WTC11 (cell line): Measurements from ENCODE around the gene FGD5. TPM values are rescaled to one million over a fixed set of nuclear protein-coding genes. Genes with fewer than 3 reads are reported as not detected.

Source experiments
- ATAC-seq: fragments of 200-7000 bp; cut with Tn5 transposase; 2 replicates; pipeline ENCODE4 v1.10.0; 2021; ENCODE audit warnings: mild to moderate bottlenecking, moderate library complexity
- CTCF ChIA-PET: fragments of 300-600 bp; sonication (Branson Sonifier 250); formaldehyde crosslinking; loops from one replicate; lab custom pipeline; 2021; ENCODE audit warnings: antibody characterized with exemption; lab: Charles Lee
- POLR2A ChIA-PET: fragments of 350-600 bp; sonication (Branson Sonifier 250); formaldehyde crosslinking; loops from one replicate; lab custom pipeline; 2021; ENCODE audit warnings: antibody characterized with exemption; lab: Charles Lee
- DNase-seq: peaks from one replicate; pipeline ENCODE4 v3.0.0; 2021; ENCODE audit warnings: low spot score
- H3K27ac Mint-ChIP-seq: 2 replicates; pipeline ENCODE4 v1.8.0; 2021; ENCODE audit warnings: mixed read lengths
- H3K27me3 Mint-ChIP-seq: 2 replicates; pipeline ENCODE4 v1.8.0; 2021; ENCODE audit warnings: low read depth, mild to moderate bottlenecking, moderate library complexity, mixed read lengths
- H3K36me3 Mint-ChIP-seq: 2 replicates; pipeline ENCODE4 v1.8.0; 2021; ENCODE audit warnings: mixed read lengths
- H3K4me1 Mint-ChIP-seq: 2 replicates; pipeline ENCODE4 v1.8.0; 2022; ENCODE audit warnings: mixed read lengths
- H3K4me3 Mint-ChIP-seq: 2 replicates; pipeline ENCODE4 v1.8.0; 2021; ENCODE audit warnings: mild to moderate bottlenecking, moderate library complexity, mixed read lengths
- H3K9me3 Mint-ChIP-seq: 2 replicates; pipeline ENCODE4 v1.8.0; 2021; ENCODE audit warnings: mixed read lengths
- ARID4B ChIP-seq: sonication (generic); formaldehyde crosslinking; IDR thresholded peaks from 2 replicates; pipeline ENCODE4 v1.8.0; 2023; ENCODE audit warnings: missing genetic modification reagents, mild to moderate bottlenecking, borderline replicate concordance
- CDX4 ChIP-seq: fragments of 250-450 bp; sonication (Bioruptor Pico); IDR thresholded peaks from 2 replicates; pipeline ENCODE4 v1.9.0; 2021; ENCODE audit warnings: moderate library complexity, mild to moderate bottlenecking, inconsistent platforms, borderline replicate concordance
- CREB1 ChIP-seq: sonication (generic); formaldehyde crosslinking; IDR thresholded peaks from 2 replicates; pipeline ENCODE4 v1.8.0; 2023; ENCODE audit warnings: mild to moderate bottlenecking, missing genetic modification reagents
- E2F5 ChIP-seq: sonication (generic); formaldehyde crosslinking; IDR thresholded peaks from 2 replicates; pipeline ENCODE4 v1.8.1; 2022; ENCODE audit warnings: mild to moderate bottlenecking, moderate library complexity, missing genetic modification reagents
- EMX1 ChIP-seq: fragments of 250-450 bp; sonication (Bioruptor Pico); IDR thresholded peaks from 2 replicates; pipeline ENCODE4 v1.8.0; 2021; ENCODE audit warnings: mild to moderate bottlenecking
- ETV6 ChIP-seq: sonication (generic); formaldehyde crosslinking; IDR thresholded peaks from 2 replicates; pipeline ENCODE4 v1.8.1; 2022; ENCODE audit warnings: mild to moderate bottlenecking, missing genetic modification reagents
- FOXP1 ChIP-seq: sonication (generic); formaldehyde crosslinking; IDR thresholded peaks from 2 replicates; pipeline ENCODE4 v1.8.0; 2022; ENCODE audit warnings: missing genetic modification reagents, mild to moderate bottlenecking, moderate library complexity, borderline replicate concordance
- FOXP4 ChIP-seq: sonication (generic); formaldehyde crosslinking; IDR thresholded peaks from 2 replicates; pipeline ENCODE4 v1.8.0; 2022; ENCODE audit warnings: mild to moderate bottlenecking, missing genetic modification reagents
- IRF1 ChIP-seq: sonication (generic); formaldehyde crosslinking; IDR thresholded peaks from 2 replicates; pipeline ENCODE4 v1.8.0; 2023; ENCODE audit warnings: missing genetic modification reagents
- JAZF1 ChIP-seq: fragments of 250-450 bp; sonication (Bioruptor Pico); IDR thresholded peaks from 2 replicates; pipeline ENCODE4 v1.9.0; 2021; ENCODE audit warnings: moderate library complexity, mild to moderate bottlenecking, inconsistent platforms
- JUN ChIP-seq: sonication (generic); formaldehyde crosslinking; IDR thresholded peaks from 2 replicates; pipeline ENCODE4 v1.8.0; 2023; ENCODE audit warnings: mild to moderate bottlenecking, missing genetic modification reagents
- NFE2L1 ChIP-seq: sonication (generic); formaldehyde crosslinking; IDR thresholded peaks from 2 replicates; pipeline ENCODE4 v1.8.1; 2023; ENCODE audit warnings: missing genetic modification reagents
- NR1H2 ChIP-seq: sonication (generic); formaldehyde crosslinking; IDR thresholded peaks from 2 replicates; pipeline ENCODE4 v1.9.0; 2021; ENCODE audit warnings: mild to moderate bottlenecking, moderate library complexity, missing genetic modification reagents
- PREB ChIP-seq: sonication (generic); formaldehyde crosslinking; IDR thresholded peaks from 2 replicates; pipeline ENCODE4 v1.8.1; 2022; ENCODE audit warnings: mild to moderate bottlenecking, missing genetic modification reagents, moderate library complexity, borderline replicate concordance
- PRRX2 ChIP-seq: fragments of 250-450 bp; sonication (Bioruptor Pico); IDR thresholded peaks from 2 replicates; pipeline ENCODE4 v1.8.0; 2021; ENCODE audit warnings: mild to moderate bottlenecking
- RELA ChIP-seq: sonication (generic); formaldehyde crosslinking; IDR thresholded peaks from 2 replicates; pipeline ENCODE4 v1.8.1; 2022; ENCODE audit warnings: missing genetic modification reagents, mild to moderate bottlenecking, borderline replicate concordance
- RORB ChIP-seq: fragments of 250-450 bp; sonication (Bioruptor Pico); IDR thresholded peaks from 2 replicates; pipeline ENCODE4 v1.9.0; 2021; ENCODE audit warnings: mild to moderate bottlenecking
- TEAD1 ChIP-seq: sonication (generic); formaldehyde crosslinking; IDR thresholded peaks from 2 replicates; pipeline ENCODE4 v1.8.0; 2022; ENCODE audit warnings: mild to moderate bottlenecking, missing genetic modification reagents
- TP53 ChIP-seq: sonication (generic); formaldehyde crosslinking; IDR thresholded peaks from 2 replicates; pipeline ENCODE4 v1.8.1; 2023; ENCODE audit warnings: mild to moderate bottlenecking, missing genetic modification reagents
- USF1 ChIP-seq: sonication (generic); formaldehyde crosslinking; IDR thresholded peaks from 2 replicates; pipeline ENCODE4 v1.8.0; 2022; ENCODE audit warnings: mild to moderate bottlenecking, missing genetic modification reagents
- ZNF219 ChIP-seq: sonication (generic); formaldehyde crosslinking; IDR thresholded peaks from 2 replicates; pipeline ENCODE4 v1.8.0; 2023; ENCODE audit warnings: missing genetic modification reagents, mild to moderate bottlenecking, borderline replicate concordance
- ZNF232 ChIP-seq: sonication (generic); formaldehyde crosslinking; IDR thresholded peaks from 2 replicates; pipeline ENCODE4 v1.8.0; 2022; ENCODE audit warnings: mild to moderate bottlenecking, missing genetic modification reagents
- total RNA-seq: library from RNA; stranded (reverse); gene quantifications from 3 replicates; pipeline ENCODE4 v1.2.3, GENCODE V29; 2021

The FGD5 gene
- total RNA-seq, 1 experiment from 2014 or later = 18.3 TPM

GRCh38 chr3:14801031-14801430 is 17.7 kb upstream of the FGD5 start (continued):
- TF ChIP-seq TP53 (CRISPR knock-in tag) = no peak
- TF ChIP-seq JUN (CRISPR knock-in tag) = no peak
- TF ChIP-seq JAZF1 = no peak
- TF ChIP-seq NFE2L1 (CRISPR knock-in tag) = no peak

- peaks cover 22% of the 10 kb centered on the region for H3K4me1 Mint-ChIP-seq
- ATAC-seq (no peak), DNase-seq (no peak)
- peaks cover 10% of the 10 kb centered on the region for H3K9me3 Mint-ChIP-seq
- no peak overlapping the region for H3K4me3 Mint-ChIP-seq
- H3K27ac Mint-ChIP-seq = no peak overlapping the region
- ChIA-PET CTCF (interaction anchor here (1.0 to 1.3 kb wide), 4 partner anchors 9 to 119 kb away, joined by 4 to 7 read pairs (median 5); no protein-coding TSS in a partner anchor), POLR2A (no interaction called here)
- no peaks in the 10 kb centered on the region for H3K36me3 Mint-ChIP-seq
- TF ChIP-seq USF1 (CRISPR knock-in tag) (no peak), EMX1 (CRISPR knock-in tag) (no peak), RELA (CRISPR knock-in tag) (no peak), TEAD1 (CRISPR knock-in tag) (no peak), IRF1 (CRISPR knock-in tag) (no peak), NFE2L1 (CRISPR knock-in tag) (no peak), ZNF219 (CRISPR knock-in tag) (no peak), RORB (CRISPR knock-in tag) (no peak), PRRX2 (CRISPR knock-in tag) (no peak), FOXP1 (CRISPR knock-in tag) (no peak), CREB1 (no peak), E2F5 (CRISPR knock-in tag) (no peak), FOXP4 (CRISPR knock-in tag) (no peak), ARID4B (CRISPR knock-in tag) (no peak), ETV6 (CRISPR knock-in tag) (no peak), PREB (CRISPR knock-in tag) (no peak), CDX4 (CRISPR knock-in tag) (no peak), NR1H2 (CRISPR knock-in tag) (no peak), ZNF232 (CRISPR knock-in tag) (no peak)
- peaks cover 7% of the 10 kb centered on the region for H3K27me3 Mint-ChIP-seq
These were observed 16.9 kb upstream of the FGD5 start for GRCh38 chr3:14801668-14802380.
